Measurements from ENCODE around the gene FAAP20.

FAAP20 gene

GRCh38 chr1:2224631-2225428 is 30.3 kb upstream of the FAAP20 start:
- Mint-ChIP-seq H3K4me3 (no peak overlapping the region), H3K4me1 (ENCODE audit: low read depth) (peaks cover 2% of the 10 kb centered on the region), H3K27me3 (peaks cover 3% of the 10 kb centered on the region), H3K36me3 (ENCODE audit: low read depth) (peaks cover 10% of the 10 kb centered on the region), H3K27ac (no peak overlapping the region), H3K9me3 (no peaks in the 10 kb centered on the region)
- no peak for DNase-seq

- Mint-ChIP-seq H3K27ac (no peak overlapping the region), H3K27me3 (peaks cover 3% of the 10 kb centered on the region), H3K4me3 (no peak overlapping the region), H3K36me3 (ENCODE audit: low read depth) (peaks cover 4% of the 10 kb centered on the region), H3K4me1 (ENCODE audit: low read depth) (peaks cover 2% of the 10 kb centered on the region), H3K9me3 (no peaks in the 10 kb centered on the region)
- DNase-seq = no peak
These were observed 29.6 kb upstream of the FAAP20 start for GRCh38 chr1:2224170-2224584.

- Mint-ChIP-seq H3K9me3 (no peaks in the 10 kb centered on the region), H3K27ac (no peak overlapping the region), H3K36me3 (ENCODE audit: low read depth) (no peaks in the 10 kb centered on the region)
These were observed 26.7 kb upstream of the FAAP20 start for GRCh38 chr1:2221271-2221670.

GRCh38 chr1:2216767-2217058 is 22.1 kb upstream of the FAAP20 start:
- DNase-seq = no peak
- Mint-ChIP-seq H3K27ac (no peak overlapping the region), H3K27me3 (no peaks in the 10 kb centered on the region), H3K4me1 (ENCODE audit: low read depth) (peaks cover 8% of the 10 kb centered on the region), H3K36me3 (ENCODE audit: low read depth) (no peaks in the 10 kb centered on the region), H3K9me3 (no peaks in the 10 kb centered on the region), H3K4me3 (no peak overlapping the region)

More at GRCh38 chr1:2221271-2221670, 26.7 kb upstream of the FAAP20 start:
- peaks cover 2% of the 10 kb centered on the region for H3K27me3 Mint-ChIP-seq
- H3K4me1 Mint-ChIP-seq (ENCODE audit: low read depth) = peaks cover 1% of the 10 kb centered on the region
- H3K4me3 Mint-ChIP-seq = no peak overlapping the region
- no peak for DNase-seq

- DNase-seq = no peak
- Mint-ChIP-seq H3K9me3 (no peaks in the 10 kb centered on the region), H3K4me3 (no peak overlapping the region), H3K27me3 (no peaks in the 10 kb centered on the region), H3K36me3 (ENCODE audit: low read depth) (no peaks in the 10 kb centered on the region), H3K4me1 (ENCODE audit: low read depth) (peaks cover 8% of the 10 kb centered on the region), H3K27ac (no peak overlapping the region)
These were observed 21.6 kb upstream of the FAAP20 start for GRCh38 chr1:2215909-2216766.

GRCh38 chr1:2215329-2215728 is 20.8 kb upstream of the FAAP20 start:
- peaks cover 8% of the 10 kb centered on the region for H3K4me1 Mint-ChIP-seq (ENCODE audit: low read depth)
- no peak overlapping the region for H3K4me3 Mint-ChIP-seq
- H3K9me3 Mint-ChIP-seq = no peaks in the 10 kb centered on the region
- no peak overlapping the region for H3K27ac Mint-ChIP-seq
- DNase-seq = no peak
- no peaks in the 10 kb centered on the region for H3K36me3 Mint-ChIP-seq (ENCODE audit: low read depth)
- no peaks in the 10 kb centered on the region for H3K27me3 Mint-ChIP-seq

GRCh38 chr1:2214541-2215241 is 20.1 kb upstream of the FAAP20 start:
- Mint-ChIP-seq H3K4me1 (ENCODE audit: low read depth) (peaks cover 8% of the 10 kb centered on the region), H3K4me3 (no peak overlapping the region), H3K9me3 (no peaks in the 10 kb centered on the region), H3K27ac (no peak overlapping the region), H3K36me3 (ENCODE audit: low read depth) (no peaks in the 10 kb centered on the region), H3K27me3 (no peaks in the 10 kb centered on the region)
- no peak for DNase-seq

- Mint-ChIP-seq H3K4me1 (ENCODE audit: low read depth) (peaks cover 8% of the 10 kb centered on the region), H3K36me3 (ENCODE audit: low read depth) (no peaks in the 10 kb centered on the region), H3K27me3 (no peaks in the 10 kb centered on the region), H3K4me3 (no peak overlapping the region), H3K9me3 (no peaks in the 10 kb centered on the region), H3K27ac (no peak overlapping the region)
- DNase-seq = no peak
These were observed 19.3 kb upstream of the FAAP20 start for GRCh38 chr1:2213576-2214505.

GRCh38 chr1:2212532-2213491 is 18.2 kb upstream of the FAAP20 start:
- Mint-ChIP-seq H3K36me3 (ENCODE audit: low read depth) (no peaks in the 10 kb centered on the region), H3K27ac (no peak overlapping the region), H3K27me3 (no peaks in the 10 kb centered on the region), H3K4me1 (ENCODE audit: low read depth) (peaks cover 8% of the 10 kb centered on the region), H3K9me3 (no peaks in the 10 kb centered on the region), H3K4me3 (no peak overlapping the region)
- peak; percentile 73 for DNase-seq

- no peak overlapping the region for H3K27ac Mint-ChIP-seq
- H3K9me3 Mint-ChIP-seq = no peaks in the 10 kb centered on the region
- no peaks in the 10 kb centered on the region for H3K36me3 Mint-ChIP-seq (ENCODE audit: low read depth)
- H3K4me1 Mint-ChIP-seq (ENCODE audit: low read depth) = peaks cover 8% of the 10 kb centered on the region
- no peak for DNase-seq
- no peak overlapping the region for H3K4me3 Mint-ChIP-seq
- no peaks in the 10 kb centered on the region for H3K27me3 Mint-ChIP-seq
These were observed 17.6 kb upstream of the FAAP20 start for GRCh38 chr1:2212274-2212531.

GRCh38 chr1:2210786-2211185 is 16.2 kb upstream of the FAAP20 start:
- H3K4me1 Mint-ChIP-seq (ENCODE audit: low read depth) = peaks cover 9% of the 10 kb centered on the region
- H3K27ac Mint-ChIP-seq = no peak overlapping the region

GRCh38 chr1:2210084-2210653 is 15.6 kb upstream of the FAAP20 start:
- no peaks in the 10 kb centered on the region for H3K27me3 Mint-ChIP-seq
- H3K4me1 Mint-ChIP-seq (ENCODE audit: low read depth) = peaks cover 9% of the 10 kb centered on the region
- H3K36me3 Mint-ChIP-seq (ENCODE audit: low read depth) = no peaks in the 10 kb centered on the region
- no peak overlapping the region for H3K4me3 Mint-ChIP-seq
- no peak for DNase-seq
- H3K9me3 Mint-ChIP-seq = no peaks in the 10 kb centered on the region
- H3K27ac Mint-ChIP-seq = no peak overlapping the region

More at GRCh38 chr1:2210786-2211185, 16.2 kb upstream of the FAAP20 start:
- Mint-ChIP-seq H3K4me3 (no peak overlapping the region), H3K9me3 (no peaks in the 10 kb centered on the region), H3K27me3 (no peaks in the 10 kb centered on the region), H3K36me3 (ENCODE audit: low read depth) (no peaks in the 10 kb centered on the region)
- DNase-seq = no peak

Data from activated T-cell treated with anti-CD3 and anti-CD28 coated beads, Interleukin-2, amount 50 U/mL, for 24 hours (primary cell).